Stimulated activated CD4-positive, alpha-beta T cell treated with anti-CD3 and anti-CD28 coated beads, Interleukin-15, amount 100 ng/mL, for 48 hours (primary cell): ENCODE data around the gene AP3B2.
"Not testable (repeated sequence)": the region's sequence is repeated elsewhere in the genome, so short reads cannot be mapped to it uniquely, and the experiment has no call there.

ENCODE experiments used
- DNase-seq, 2 donors: peaks; one replicate each; pipeline ENCODE4 v3.0.0-alpha.2; 2020; ENCODE audit warnings: low read depth in 2 of 2

Gene AP3B2

GRCh38 chr15:82709421-82710207, at the start of gene AP3B2:
TSS of gene AP3B2 (minus strand) at chr15:82709875. CDS start at chr15:82709706, 169 bp downstream.
- DNase-seq: peak; percentile 46 to 55

GRCh38 chr15:82751308-82751707, 41.6 kb upstream of the AP3B2 start:
- DNase-seq: no peak

GRCh38 chr15:82750831-82751180, 41.1 kb upstream of the AP3B2 start:
- no peak for DNase-seq

- DNase-seq: peak; percentile 80
These were observed 40.5 kb upstream of the AP3B2 start for GRCh38 chr15:82749951-82750830.

GRCh38 chr15:82748315-82748714, 38.6 kb upstream of the AP3B2 start:
- no peak for DNase-seq

GRCh38 chr15:82743810-82744209, 34.1 kb upstream of the AP3B2 start:
- no peak for DNase-seq

- no peak for DNase-seq
These were observed 32.5 kb upstream of the AP3B2 start for GRCh38 chr15:82742134-82742533.

- no peak for DNase-seq
These were observed 29.4 kb upstream of the AP3B2 start for GRCh38 chr15:82739086-82739485.

GRCh38 chr15:82737975-82738374, 28.3 kb upstream of the AP3B2 start:
- DNase-seq: no peak

GRCh38 chr15:82731527-82731926, 21.9 kb upstream of the AP3B2 start:
- no peak for DNase-seq

GRCh38 chr15:82730022-82730530, 20.4 kb upstream of the AP3B2 start:
- no peak for DNase-seq

- DNase-seq: no peak
These were observed 17.1 kb upstream of the AP3B2 start for GRCh38 chr15:82726816-82727215.

GRCh38 chr15:82715003-82715402, 5.3 kb upstream of the AP3B2 start:
- no peak for DNase-seq

GRCh38 chr15:82714016-82714415, 4.3 kb upstream of the AP3B2 start:
- DNase-seq: no peak

- DNase-seq: no peak
These were observed 2.4 kb upstream of the AP3B2 start for GRCh38 chr15:82712036-82712435.

GRCh38 chr15:82710926-82711490, 1.3 kb upstream of the AP3B2 start:
- no peak for DNase-seq

- no peak for DNase-seq
These were observed 507 bp upstream of the AP3B2 start for GRCh38 chr15:82710208-82710555.

- DNase-seq: peak in 1 of 2 donors; percentile 12
These were observed 624 bp downstream of the AP3B2 start for GRCh38 chr15:82709081-82709420.

- not testable (repeated sequence) for DNase-seq
These were observed 3.8 kb downstream of the AP3B2 start for GRCh38 chr15:82705856-82706255.

- no peak for DNase-seq
These were observed 9.9 kb downstream of the AP3B2 start for GRCh38 chr15:82699726-82700125.

GRCh38 chr15:82698711-82699345, 10.8 kb downstream of the AP3B2 start:
- no peak for DNase-seq
